ENCODE measurements around the gene MYO19. TPM values are rescaled to one million over a fixed set of nuclear protein-coding genes. Genes with fewer than 3 reads are reported as not detected.

The MYO19 gene
- total and polyA plus RNA-seq, 2 of the 4 experiments (the other 2 are of a cell fraction): 35.8 to 55.6 TPM

DNA sequence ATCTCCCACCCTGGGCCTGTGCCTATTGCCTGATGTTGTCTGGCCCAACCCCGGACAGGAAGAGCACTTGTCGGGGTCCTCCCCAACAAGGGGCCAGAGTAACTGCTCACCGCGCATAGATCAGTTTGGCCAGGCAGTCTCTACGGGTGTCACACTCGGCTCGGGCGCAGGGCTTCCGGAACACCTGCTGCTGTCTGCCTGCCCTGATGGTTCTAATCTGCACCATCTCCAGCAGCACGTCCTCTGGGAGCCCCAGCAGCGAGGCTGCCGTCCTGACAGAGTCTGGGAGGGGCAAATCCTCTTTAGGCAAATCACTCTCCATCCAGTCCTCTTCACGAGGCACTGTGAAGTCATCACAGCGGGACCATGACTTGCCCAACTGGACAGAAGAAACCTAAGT, 24.0 kb downstream of the MYO19 start:
- Histone ChIP-seq H3K36me3 (ENCODE audit: control insufficient read depth, insufficient read depth, low read length) (peaks cover 46% of the 10 kb centered on the region), H2BK15ac (ENCODE audit: low read depth, low read length) (no peak overlapping the region), H4K20me1 (ENCODE audit: insufficient read depth, low read length) (no peaks in the 10 kb centered on the region), H2AK9ac (replicated peaks; ENCODE audit: low read depth, low read length, poor library complexity) (no peak overlapping the region), H3K27ac (ENCODE audit: insufficient read depth, low read length) (no peak overlapping the region), H3K4me2 (ENCODE audit: low read depth, low read length) (no peak overlapping the region), H3K4me1 (ENCODE audit: control insufficient read depth, insufficient read depth, low read length) (no peaks in the 10 kb centered on the region), H2AFZ (replicated peaks; ENCODE audit: low read length, poor library complexity) (no peak overlapping the region), H3K9ac (ENCODE audit: low read depth, low read length) (no peak overlapping the region), H3K4me3 (ENCODE audit: insufficient read depth, low read depth, low read length) (no peak overlapping the region), H3K14ac (replicated peaks; ENCODE audit: low read depth, low read length) (no peak overlapping the region), H3K4ac (ENCODE audit: low read depth, low read length) (no peak overlapping the region), H2BK20ac (ENCODE audit: low read depth, low read length) (no peak overlapping the region), H3K9me3 (ENCODE audit: control insufficient read depth, insufficient read depth, low read length) (no peaks in the 10 kb centered on the region), H3K79me1 (ENCODE audit: low read depth in 1 of 2, low read length in 2 of 2) (no peaks in the 10 kb centered on the region), H3K9me1 (ENCODE audit: insufficient read depth, low read length) (peaks cover 14% of the 10 kb centered on the region), H3K18ac (ENCODE audit: low read depth, low read length) (no peak overlapping the region), H4K5ac (ENCODE audit: low read depth, low read length) (no peak overlapping the region), H2BK5ac (ENCODE audit: low read depth, low read length, poor library complexity, severe bottlenecking) (no peak overlapping the region), H3K23ac (ENCODE audit: low read depth, low read length) (no peak overlapping the region), H2AK5ac (ENCODE audit: low read depth, low read length) (no peak overlapping the region), H4K91ac (ENCODE audit: insufficient read depth, low read depth, low read length) (no peak overlapping the region), H3K27me3 (ENCODE audit: control insufficient read depth, insufficient read depth, low read length) (no peaks in the 10 kb centered on the region), H2BK120ac (ENCODE audit: low read depth, low read length) (no peak overlapping the region), H3K56ac (ENCODE audit: extremely low read depth, insufficient read depth, low read length) (no peak overlapping the region), H4K8ac (ENCODE audit: low read depth in 2 of 2, low read length in 2 of 2) (no peak overlapping the region)
- CTCF ChIA-PET: no interaction called here
- DNase-seq: no peak
- intact Hi-C loops (cut with micrococcal nuclease) (no loop called here), in situ Hi-C loops (cut with MboI; ENCODE audit: low sequenced_read_pairs) (no loop called here), dilution Hi-C loops (cut with HindIII; ENCODE audit: low sequenced_read_pairs, unreplicated experiment) (no loop called here)
- no TSS peak for BruUV-seq (replicated peaks)
- POLR2A ChIA-PET (ENCODE audit: unreplicated experiment): no interaction called here
- ATAC-seq (ENCODE audit: low read depth): no peak
- WGBS, 2 experiments (ENCODE audit: extremely low coverage in 2 of 2, insufficient read length in 1 of 2): 88% methylated on average over 13 of the region's 14 CpGs; no CpG with 5 or more reads in 1 of the 2 experiments
- TF ChIP-seq POLR2A (IDR thresholded peaks at IDR 0.05; ENCODE audit: low read depth, low read length) (no peak), RCOR1 (IDR thresholded peaks at IDR 0.05; ENCODE audit: insufficient replicate concordance, low read length) (no peak)

Data from IMR-90 (cell line).